OCI-LY7 (cell line): ENCODE results near the gene LEMD2.

Experiments used
- EZH2phosphoT487 ChIP-seq: fragments of 200-600 bp; sonication (generic); IDR thresholded peaks from 2 replicates; pipeline ENCODE4 v1.6.1; 2018; ENCODE audit warnings: low read depth, borderline replicate concordance, mild to moderate bottlenecking, mixed run types, antibody characterized with exemption, low read length, moderate library complexity, mixed read lengths
- TF ChIP-seq, protein P1 (sequence below): fragments of 200-600 bp; sonication (generic); conservative IDR thresholded peaks from 2 replicates; pipeline ENCODE4 v1.5.1; 2014; ENCODE audit warnings: mild to moderate bottlenecking, antibody characterized with exemption, low read length, moderate library complexity, mixed read lengths

DNA sequence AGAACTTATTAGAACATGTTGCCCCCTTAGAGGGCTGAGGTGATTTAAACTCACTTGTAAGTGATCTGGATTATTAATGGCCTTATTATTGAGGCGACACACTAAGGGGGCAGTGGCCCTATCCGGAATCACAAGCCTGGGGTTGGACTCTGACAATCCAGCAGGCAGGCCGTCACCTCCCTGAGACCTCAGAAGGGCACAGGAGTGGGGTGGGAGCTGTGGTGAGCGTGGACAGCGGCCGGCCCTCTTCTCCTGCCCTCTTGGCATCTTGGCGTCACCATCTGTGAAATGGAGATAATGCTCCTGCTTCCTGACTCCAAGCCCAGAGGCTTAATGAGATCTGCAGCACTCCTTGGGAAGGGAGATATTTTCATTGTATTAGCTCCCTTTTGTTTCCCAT lies 61.8 kb downstream of the LEMD2 start:
- TF ChIP-seq, protein P1, sequence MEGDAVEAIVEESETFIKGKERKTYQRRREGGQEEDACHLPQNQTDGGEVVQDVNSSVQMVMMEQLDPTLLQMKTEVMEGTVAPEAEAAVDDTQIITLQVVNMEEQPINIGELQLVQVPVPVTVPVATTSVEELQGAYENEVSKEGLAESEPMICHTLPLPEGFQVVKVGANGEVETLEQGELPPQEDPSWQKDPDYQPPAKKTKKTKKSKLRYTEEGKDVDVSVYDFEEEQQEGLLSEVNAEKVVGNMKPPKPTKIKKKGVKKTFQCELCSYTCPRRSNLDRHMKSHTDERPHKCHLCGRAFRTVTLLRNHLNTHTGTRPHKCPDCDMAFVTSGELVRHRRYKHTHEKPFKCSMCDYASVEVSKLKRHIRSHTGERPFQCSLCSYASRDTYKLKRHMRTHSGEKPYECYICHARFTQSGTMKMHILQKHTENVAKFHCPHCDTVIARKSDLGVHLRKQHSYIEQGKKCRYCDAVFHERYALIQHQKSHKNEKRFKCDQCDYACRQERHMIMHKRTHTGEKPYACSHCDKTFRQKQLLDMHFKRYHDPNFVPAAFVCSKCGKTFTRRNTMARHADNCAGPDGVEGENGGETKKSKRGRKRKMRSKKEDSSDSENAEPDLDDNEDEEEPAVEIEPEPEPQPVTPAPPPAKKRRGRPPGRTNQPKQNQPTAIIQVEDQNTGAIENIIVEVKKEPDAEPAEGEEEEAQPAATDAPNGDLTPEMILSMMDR, result no peak
- no peak for TF ChIP-seq EZH2phosphoT487
